HG02884 (cell line): Measurements from ENCODE around the gene TOMM20.
A peak's percentile ranks its signal among the peaks of the same experiment; 100 is the strongest.
"Not testable (repeated sequence)": the region's sequence is repeated elsewhere in the genome, so short reads cannot be mapped to it uniquely, and the experiment has no call there.

Source experiments
- ATAC-seq: cut with Tn5 transposase; IDR thresholded peaks from one replicate; pipeline ENCODE4 v1.9.1; 2021; ENCODE audit warnings: mild to moderate bottlenecking, moderate library complexity; ENCODE audit not compliant: unreplicated experiment

The TOMM20 gene

GRCh38 chr1:235105051-235106043 is 23.3 kb downstream of the TOMM20 start:
- ATAC-seq, result peak; percentile 84

- no peak for ATAC-seq
These were observed 25.6 kb downstream of the TOMM20 start for GRCh38 chr1:235102993-235103411.

GRCh38 chr1:235102259-235102582 is 26.4 kb downstream of the TOMM20 start:
- ATAC-seq, result no peak

- no peak for ATAC-seq
These were observed 26.9 kb downstream of the TOMM20 start for GRCh38 chr1:235101558-235102258.

GRCh38 chr1:235100194-235100772 is 28.4 kb downstream of the TOMM20 start:
- ATAC-seq, result no peak

- no peak for ATAC-seq
These were observed 29.6 kb downstream of the TOMM20 start for GRCh38 chr1:235098991-235099390.

- ATAC-seq, result no peak
These were observed 30.1 kb downstream of the TOMM20 start for GRCh38 chr1:235098547-235098946.

GRCh38 chr1:235097501-235097900 is 31.1 kb downstream of the TOMM20 start:
- ATAC-seq, result not testable (repeated sequence)

- ATAC-seq, result no peak
These were observed 32.6 kb downstream of the TOMM20 start for GRCh38 chr1:235095938-235096562.

- ATAC-seq, result no peak
These were observed 34.7 kb downstream of the TOMM20 start for GRCh38 chr1:235093696-235094592.

- ATAC-seq, result no peak
These were observed 35.5 kb downstream of the TOMM20 start for GRCh38 chr1:235093013-235093695.

GRCh38 chr1:235092415-235092814 is 36.2 kb downstream of the TOMM20 start:
- not testable (repeated sequence) for ATAC-seq

- ATAC-seq, result not testable (repeated sequence)
These were observed 36.6 kb downstream of the TOMM20 start for GRCh38 chr1:235092045-235092406.

- not testable (repeated sequence) for ATAC-seq
These were observed 37.2 kb downstream of the TOMM20 start for GRCh38 chr1:235091319-235092044.

- ATAC-seq, result no peak
These were observed 38.1 kb downstream of the TOMM20 start for GRCh38 chr1:235090406-235091069.

GRCh38 chr1:235088907-235089306 is 39.7 kb downstream of the TOMM20 start:
- ATAC-seq, result no peak

- ATAC-seq, result no peak
These were observed 40.2 kb downstream of the TOMM20 start for GRCh38 chr1:235088430-235088829.

GRCh38 chr1:235087906-235088305 is 40.7 kb downstream of the TOMM20 start:
- ATAC-seq, result no peak
